ENCODE results near the gene BNIP3. TPM values are rescaled to one million over a fixed set of nuclear protein-coding genes. Genes with fewer than 3 reads are reported as not detected.

Gene BNIP3
- total and polyA plus RNA-seq, 2 of the 13 experiments (the other 11 are each of a cell fraction or from before 2014, with no cell fraction given): 73.7 to 223 TPM

DNA sequence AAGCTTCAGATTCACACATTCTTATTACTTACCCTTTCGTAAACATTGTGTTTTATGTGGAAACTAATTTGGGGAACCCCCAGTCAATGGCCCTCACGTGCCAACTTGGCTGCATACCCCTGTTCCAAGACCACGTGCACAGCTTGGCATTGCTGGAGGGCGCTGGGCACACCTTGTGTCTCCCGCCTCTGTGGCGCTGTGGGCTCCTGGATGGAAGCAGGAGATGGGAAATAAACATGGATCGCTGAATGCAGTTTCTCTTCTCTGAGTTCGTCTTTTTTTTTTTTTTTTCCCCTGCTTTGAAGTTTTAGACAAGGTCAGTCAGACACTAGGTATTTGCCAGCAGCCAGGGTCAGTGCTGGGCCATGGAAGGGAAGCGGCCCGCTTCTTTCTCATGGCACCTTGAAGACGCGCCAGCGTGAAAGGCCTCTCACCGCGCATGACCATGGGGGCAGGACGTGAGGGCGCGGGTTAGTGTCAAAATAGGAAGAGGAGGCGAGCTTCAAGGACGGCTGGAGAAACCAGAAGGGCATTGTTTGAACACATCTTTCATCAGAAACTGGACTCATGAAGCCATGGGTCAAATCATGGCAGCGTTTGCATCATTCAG lies 27.3 kb downstream of the BNIP3 start:
- CTCF ChIA-PET (ENCODE audit: low intra/inter-chr PET ratio, low total read pairs): no interaction called here
- no peaks in the 10 kb centered on the region for H4K20me1 ChIP-seq (ENCODE audit: insufficient read depth, low read length)
- no peak for DNase-seq (ENCODE audit: low spot score)
- peaks cover 28 to 60% of the 10 kb centered on the region in 2 experiments; a peak in 4 of 5 replicates for H3K36me3 ChIP-seq (replicated peaks in 1 of 2; ENCODE audit: control insufficient read depth in 1 of 2, insufficient read depth in 2 of 2, low read length in 2 of 2)
- ATAC-seq: no peak
- POLR2A ChIA-PET: no interaction called here
- 97% methylated on average over 21 of the region's 21 CpGs for WGBS (ENCODE audit: low lambda C conversion rate)
- H3K79me2 ChIP-seq (ENCODE audit: insufficient read depth, low read length): no peaks in the 10 kb centered on the region
- in situ Hi-C loops (cut with HindIII; ENCODE audit: extremely low pct_ligation_motif_present, low pct_unique_long_range_greater_than_20kb) (no loop called here), intact Hi-C loops (cut with micrococcal nuclease; ENCODE audit: unreplicated experiment) (no loop called here)
- no TSS peak for BruUV-seq (replicated peaks)
- no peaks in the 10 kb centered on the region for H3K27me3 ChIP-seq (ENCODE audit: control insufficient read depth in 1 of 2, insufficient read depth in 2 of 2, low read length in 2 of 2)
- no peaks in the 10 kb centered on the region for H3K9me3 ChIP-seq (ENCODE audit: low read length)
- H3K27ac ChIP-seq (ENCODE audit: extremely low read length, insufficient read depth, low read length): no peak overlapping the region
- H3K9ac ChIP-seq (ENCODE audit: insufficient read depth, low read depth, low read length): no peak overlapping the region
- H3K4me2 ChIP-seq (ENCODE audit: low read depth, low read length): no peak overlapping the region
- no peak overlapping the region for H3K4me3 ChIP-seq (replicated peaks in 1 of 3; ENCODE audit: insufficient read depth in 1 of 3, low read depth in 2 of 3, low read length in 3 of 3)
- H3K4me1 ChIP-seq (ENCODE audit: insufficient read depth, low read length): no peaks in the 10 kb centered on the region
- no peak for FAIRE-seq
- H2AFZ ChIP-seq (ENCODE audit: low read length): no peak overlapping the region
- TF ChIP-seq, protein P1, sequence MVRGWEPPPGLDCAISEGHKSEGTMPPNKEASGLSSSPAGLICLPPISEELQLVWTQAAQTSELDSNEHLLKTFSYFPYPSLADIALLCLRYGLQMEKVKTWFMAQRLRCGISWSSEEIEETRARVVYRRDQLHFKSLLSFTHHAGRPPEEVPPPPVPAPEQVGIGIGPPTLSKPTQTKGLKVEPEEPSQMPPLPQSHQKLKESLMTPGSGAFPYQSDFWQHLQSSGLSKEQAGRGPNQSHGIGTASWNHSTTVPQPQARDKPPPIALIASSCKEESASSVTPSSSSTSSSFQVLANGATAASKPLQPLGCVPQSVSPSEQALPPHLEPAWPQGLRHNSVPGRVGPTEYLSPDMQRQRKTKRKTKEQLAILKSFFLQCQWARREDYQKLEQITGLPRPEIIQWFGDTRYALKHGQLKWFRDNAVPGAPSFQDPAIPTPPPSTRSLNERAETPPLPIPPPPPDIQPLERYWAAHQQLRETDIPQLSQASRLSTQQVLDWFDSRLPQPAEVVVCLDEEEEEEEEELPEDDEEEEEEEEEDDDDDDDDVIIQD (CRISPR knock-in tag; IDR thresholded peaks at IDR 0.05; ENCODE audit: low read depth): no peak
- TF ChIP-seq, protein P2, sequence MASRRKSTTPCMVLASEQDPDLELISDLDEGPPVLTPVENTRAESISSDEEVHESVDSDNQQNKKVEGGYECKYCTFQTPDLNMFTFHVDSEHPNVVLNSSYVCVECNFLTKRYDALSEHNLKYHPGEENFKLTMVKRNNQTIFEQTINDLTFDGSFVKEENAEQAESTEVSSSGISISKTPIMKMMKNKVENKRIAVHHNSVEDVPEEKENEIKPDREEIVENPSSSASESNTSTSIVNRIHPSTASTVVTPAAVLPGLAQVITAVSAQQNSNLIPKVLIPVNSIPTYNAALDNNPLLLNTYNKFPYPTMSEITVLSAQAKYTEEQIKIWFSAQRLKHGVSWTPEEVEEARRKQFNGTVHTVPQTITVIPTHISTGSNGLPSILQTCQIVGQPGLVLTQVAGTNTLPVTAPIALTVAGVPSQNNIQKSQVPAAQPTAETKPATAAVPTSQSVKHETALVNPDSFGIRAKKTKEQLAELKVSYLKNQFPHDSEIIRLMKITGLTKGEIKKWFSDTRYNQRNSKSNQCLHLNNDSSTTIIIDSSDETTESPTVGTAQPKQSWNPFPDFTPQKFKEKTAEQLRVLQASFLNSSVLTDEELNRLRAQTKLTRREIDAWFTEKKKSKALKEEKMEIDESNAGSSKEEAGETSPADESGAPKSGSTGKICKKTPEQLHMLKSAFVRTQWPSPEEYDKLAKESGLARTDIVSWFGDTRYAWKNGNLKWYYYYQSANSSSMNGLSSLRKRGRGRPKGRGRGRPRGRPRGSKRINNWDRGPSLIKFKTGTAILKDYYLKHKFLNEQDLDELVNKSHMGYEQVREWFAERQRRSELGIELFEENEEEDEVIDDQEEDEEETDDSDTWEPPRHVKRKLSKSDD (CRISPR knock-in tag; IDR thresholded peaks at IDR 0.05; ENCODE audit: low read depth): no peak
- TF ChIP-seq ATF7-NPFF (CRISPR knock-in tag; IDR thresholded peaks at IDR 0.05; ENCODE audit: low read depth) (no peak), ZNF598 (CRISPR knock-in tag; IDR thresholded peaks at IDR 0.05; ENCODE audit: borderline replicate concordance) (no peak), HMG20B (CRISPR knock-in tag; conservative IDR thresholded peaks at IDR 0.05) (no peak), GATA4 (IDR thresholded peaks at IDR 0.05; ENCODE audit: borderline replicate concordance, low read depth) (no peak), TGIF2 (CRISPR knock-in tag; IDR thresholded peaks at IDR 0.05) (no peak), AGO1 (IDR thresholded peaks at IDR 0.05; ENCODE audit: low read depth, low read length, poor library complexity, severe bottlenecking) (no peak), ESRRA (CRISPR knock-in tag; IDR thresholded peaks at IDR 0.05; ENCODE audit: low read depth) (no peak), ZNF224 (CRISPR knock-in tag; IDR thresholded peaks at IDR 0.05) (no peak), KAT8 (CRISPR knock-in tag; IDR thresholded peaks at IDR 0.05) (no peak), NR2F6 (IDR thresholded peaks at IDR 0.05) (no peak), NR2F6 (CRISPR knock-in tag; IDR thresholded peaks at IDR 0.05) (no peak), TBX3 (IDR thresholded peaks at IDR 0.05; ENCODE audit: borderline replicate concordance) (no peak), NCOA2 (CRISPR knock-in tag; IDR thresholded peaks at IDR 0.05) (no peak), TMF1 (CRISPR knock-in tag; IDR thresholded peaks at IDR 0.05; ENCODE audit: low read depth) (no peak)
- TF ChIP-seq, protein P3, sequence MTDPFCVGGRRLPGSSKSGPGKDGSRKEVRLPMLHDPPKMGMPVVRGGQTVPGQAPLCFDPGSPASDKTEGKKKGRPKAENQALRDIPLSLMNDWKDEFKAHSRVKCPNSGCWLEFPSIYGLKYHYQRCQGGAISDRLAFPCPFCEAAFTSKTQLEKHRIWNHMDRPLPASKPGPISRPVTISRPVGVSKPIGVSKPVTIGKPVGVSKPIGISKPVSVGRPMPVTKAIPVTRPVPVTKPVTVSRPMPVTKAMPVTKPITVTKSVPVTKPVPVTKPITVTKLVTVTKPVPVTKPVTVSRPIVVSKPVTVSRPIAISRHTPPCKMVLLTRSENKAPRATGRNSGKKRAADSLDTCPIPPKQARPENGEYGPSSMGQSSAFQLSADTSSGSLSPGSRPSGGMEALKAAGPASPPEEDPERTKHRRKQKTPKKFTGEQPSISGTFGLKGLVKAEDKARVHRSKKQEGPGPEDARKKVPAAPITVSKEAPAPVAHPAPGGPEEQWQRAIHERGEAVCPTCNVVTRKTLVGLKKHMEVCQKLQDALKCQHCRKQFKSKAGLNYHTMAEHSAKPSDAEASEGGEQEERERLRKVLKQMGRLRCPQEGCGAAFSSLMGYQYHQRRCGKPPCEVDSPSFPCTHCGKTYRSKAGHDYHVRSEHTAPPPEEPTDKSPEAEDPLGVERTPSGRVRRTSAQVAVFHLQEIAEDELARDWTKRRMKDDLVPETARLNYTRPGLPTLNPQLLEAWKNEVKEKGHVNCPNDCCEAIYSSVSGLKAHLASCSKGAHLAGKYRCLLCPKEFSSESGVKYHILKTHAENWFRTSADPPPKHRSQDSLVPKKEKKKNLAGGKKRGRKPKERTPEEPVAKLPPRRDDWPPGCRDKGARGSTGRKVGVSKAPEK (CRISPR knock-in tag; IDR thresholded peaks at IDR 0.05; ENCODE audit: borderline replicate concordance): no peak
- TF ChIP-seq, protein P4, sequence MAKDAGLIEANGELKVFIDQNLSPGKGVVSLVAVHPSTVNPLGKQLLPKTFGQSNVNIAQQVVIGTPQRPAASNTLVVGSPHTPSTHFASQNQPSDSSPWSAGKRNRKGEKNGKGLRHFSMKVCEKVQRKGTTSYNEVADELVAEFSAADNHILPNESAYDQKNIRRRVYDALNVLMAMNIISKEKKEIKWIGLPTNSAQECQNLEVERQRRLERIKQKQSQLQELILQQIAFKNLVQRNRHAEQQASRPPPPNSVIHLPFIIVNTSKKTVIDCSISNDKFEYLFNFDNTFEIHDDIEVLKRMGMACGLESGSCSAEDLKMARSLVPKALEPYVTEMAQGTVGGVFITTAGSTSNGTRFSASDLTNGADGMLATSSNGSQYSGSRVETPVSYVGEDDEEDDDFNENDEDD (CRISPR knock-in tag; IDR thresholded peaks at IDR 0.05; ENCODE audit: borderline replicate concordance): no peak

All from HepG2 (cell line).